ENCODE measurements around the gene SHANK2.

SHANK2 gene

GRCh38 chr11:71269603-71270511 lies 17.5 kb upstream of the SHANK2 start:
- no peak for DNase-seq (ENCODE audit: low spot score)

- no peak for DNase-seq (ENCODE audit: low spot score)
These were observed 16.4 kb upstream of the SHANK2 start for GRCh38 chr11:71268706-71269321.

GRCh38 chr11:71267807-71268421 lies 15.5 kb upstream of the SHANK2 start:
- DNase-seq (ENCODE audit: low spot score) = no peak

GRCh38 chr11:71266114-71266833 lies 13.9 kb upstream of the SHANK2 start:
- no peak for DNase-seq (ENCODE audit: low spot score)

GRCh38 chr11:71265559-71266092 lies 13.2 kb upstream of the SHANK2 start:
- DNase-seq (ENCODE audit: low spot score) = no peak

GRCh38 chr11:71263386-71263785 lies 11.0 kb upstream of the SHANK2 start:
- DNase-seq (ENCODE audit: low spot score) = no peak

GRCh38 chr11:71255800-71256479 lies 3.6 kb upstream of the SHANK2 start:
- no peak for DNase-seq (ENCODE audit: low spot score)

GRCh38 chr11:71255323-71255722 lies 2.9 kb upstream of the SHANK2 start:
- no peak for DNase-seq (ENCODE audit: low spot score)

GRCh38 chr11:71253794-71254193 lies 1.4 kb upstream of the SHANK2 start:
- no peak for DNase-seq (ENCODE audit: low spot score)

- no peak for DNase-seq (ENCODE audit: low spot score)
These were observed 673 bp upstream of the SHANK2 start for GRCh38 chr11:71252770-71253730.

GRCh38 chr11:71251761-71252268 lies 562 bp downstream of the SHANK2 start:
- peak; percentile 12 for DNase-seq (ENCODE audit: low spot score)

- DNase-seq (ENCODE audit: low spot score) = no peak
These were observed 1.1 kb downstream of the SHANK2 start for GRCh38 chr11:71251151-71251721.

- DNase-seq (ENCODE audit: low spot score) = no peak
These were observed 1.7 kb downstream of the SHANK2 start for GRCh38 chr11:71250523-71251150.

GRCh38 chr11:71249301-71249700 lies 3.1 kb downstream of the SHANK2 start:
- no peak for DNase-seq (ENCODE audit: low spot score)

- DNase-seq (ENCODE audit: low spot score) = no peak
These were observed 3.7 kb downstream of the SHANK2 start for GRCh38 chr11:71248656-71249055.

GRCh38 chr11:71248251-71248570 lies 4.2 kb downstream of the SHANK2 start:
- no peak for DNase-seq (ENCODE audit: low spot score)

- no peak for DNase-seq (ENCODE audit: low spot score)
These were observed 4.7 kb downstream of the SHANK2 start for GRCh38 chr11:71247551-71248250.

- DNase-seq (ENCODE audit: low spot score) = no peak
These were observed 5.8 kb downstream of the SHANK2 start for GRCh38 chr11:71246559-71246958.

All from NAMALWA (cell line).